ENCODE measurements around the gene FXYD7. TPM values are rescaled to one million over a fixed set of nuclear protein-coding genes. Genes with fewer than 3 reads are reported as not detected.

Gene FXYD7
- total and polyA plus RNA-seq, 9 of the 15 experiments (the other 6 are each of a cell fraction or from before 2014, with no cell fraction given), result 0.10 to 0.80 (median 0.31) TPM; not detected in 3

DNA sequence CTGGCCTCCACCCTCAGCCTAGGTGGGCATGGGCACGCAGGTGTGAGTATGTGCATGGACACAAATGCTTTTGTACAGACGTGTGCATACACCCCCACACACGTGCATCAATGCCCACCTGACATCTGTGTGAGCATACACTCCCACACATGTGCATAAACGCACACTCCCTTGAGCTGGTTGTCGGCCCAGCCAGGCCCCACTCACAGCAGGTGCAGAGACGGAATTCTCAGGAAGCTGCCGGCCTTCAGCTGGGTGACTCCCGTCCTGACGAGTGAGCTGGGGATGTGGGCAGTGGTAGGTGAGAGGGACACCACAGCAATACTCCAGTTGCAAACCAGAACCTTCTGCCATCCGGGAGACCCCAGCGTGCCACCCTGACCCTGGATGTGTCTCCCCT is 9.2 kb upstream of the FXYD7 start (continued):
- no peak for TF ChIP-seq CCAR2 (IDR thresholded peaks at IDR 0.05; ENCODE audit: low read depth, low read length)
- TF ChIP-seq, protein P1, sequence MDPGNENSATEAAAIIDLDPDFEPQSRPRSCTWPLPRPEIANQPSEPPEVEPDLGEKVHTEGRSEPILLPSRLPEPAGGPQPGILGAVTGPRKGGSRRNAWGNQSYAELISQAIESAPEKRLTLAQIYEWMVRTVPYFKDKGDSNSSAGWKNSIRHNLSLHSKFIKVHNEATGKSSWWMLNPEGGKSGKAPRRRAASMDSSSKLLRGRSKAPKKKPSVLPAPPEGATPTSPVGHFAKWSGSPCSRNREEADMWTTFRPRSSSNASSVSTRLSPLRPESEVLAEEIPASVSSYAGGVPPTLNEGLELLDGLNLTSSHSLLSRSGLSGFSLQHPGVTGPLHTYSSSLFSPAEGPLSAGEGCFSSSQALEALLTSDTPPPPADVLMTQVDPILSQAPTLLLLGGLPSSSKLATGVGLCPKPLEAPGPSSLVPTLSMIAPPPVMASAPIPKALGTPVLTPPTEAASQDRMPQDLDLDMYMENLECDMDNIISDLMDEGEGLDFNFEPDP (CRISPR knock-in tag; IDR thresholded peaks at IDR 0.05), result no peak

DNA sequence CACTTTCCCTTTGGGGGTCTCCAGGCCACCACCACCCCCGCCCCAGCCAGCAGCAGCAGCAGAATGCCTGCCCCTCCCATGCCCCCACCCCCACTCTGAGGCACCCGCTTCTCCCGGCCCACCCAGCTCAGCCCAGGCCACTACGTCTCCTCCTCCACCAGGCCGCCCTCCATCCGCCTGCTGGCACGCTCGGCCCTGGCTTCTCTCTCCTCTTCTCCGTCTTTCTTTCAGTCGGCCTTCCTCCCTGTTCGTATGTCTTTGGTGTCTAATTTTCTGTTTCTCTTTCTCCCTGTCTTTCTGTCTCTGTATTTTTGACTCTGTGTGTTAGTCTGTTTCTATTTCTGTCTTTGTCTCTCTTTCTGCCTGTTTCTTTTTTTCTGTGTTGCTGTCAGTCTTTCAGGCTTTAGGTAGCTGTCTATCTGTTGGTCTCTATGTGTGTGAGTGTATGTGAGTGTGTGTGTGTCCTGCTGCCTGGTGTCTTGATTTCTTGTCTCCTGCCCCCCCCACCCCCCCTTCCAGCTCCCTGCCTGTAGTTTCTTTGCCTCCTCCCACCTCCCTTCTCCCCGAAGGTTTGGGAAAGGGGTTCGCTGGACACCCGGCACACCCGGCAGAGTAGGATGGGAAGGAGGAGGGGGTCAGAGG is 8.3 kb upstream of the FXYD7 start, which contains the start of gene LGI4:
Gene LGI4, minus strand, starts transcription at position 459 of the 642 bp plus-strand sequence. Its CDS starts 379 bp downstream, at position 80.
- no peak within 1 kb of the TSS for H2AFZ ChIP-seq (ENCODE audit: low read depth, low read length)
- no peak for ATAC-seq
- peaks cover 2 to 28% of the 10 kb centered on the region in 2 experiments; a peak in 3 of 5 replicates for H3K27me3 ChIP-seq (ENCODE audit: control insufficient read depth in 2 of 2, insufficient read depth in 2 of 2, low read length in 2 of 2)
- no peaks in the 10 kb centered on the region for H3K9me1 ChIP-seq (ENCODE audit: control insufficient read depth, insufficient read depth, low read length)
- no peak within 1 kb of the TSS for H3K4me3 ChIP-seq
- FAIRE-seq, result no peak
- H4K20me1 ChIP-seq (replicated peaks; ENCODE audit: control insufficient read depth, insufficient read depth, low read length), result 0 out of 2 replicates have a peak, but pooled peaks cover 4% of the 10 kb centered on the region
- no peaks in the 10 kb centered on the region for H3K9me3 ChIP-seq (replicated peaks; ENCODE audit: control insufficient read depth, insufficient read depth, low read depth, low read length)
- in situ Hi-C loops (cut with MboI) (loop anchor here (10.0 kb wide), 1 partner anchor 300 kb away; no protein-coding TSS in a partner anchor), intact Hi-C loops (cut with micrococcal nuclease) (loop anchor here (1.0 to 5.0 kb wide), 3 partner anchors 67 to 296 kb away; no protein-coding TSS in a partner anchor)
- no peak for DNase-seq (ENCODE audit: extremely low read depth in 1 of 4, low spot score in 3 of 4)
- ChIA-PET POLR2A (interaction anchor here (0.7 to 1.5 kb wide), 2 partner anchors 17 to 362 kb away, joined by 3 read pairs; partner anchors contain the start of gene ZNF599), CTCF (ENCODE audit: low intra/inter-chr PET ratio) (interaction anchor here (1.6 to 2.4 kb wide), 5 partner anchors 20 to 162 kb away, joined by 4 to 13 read pairs (median 8); no protein-coding TSS in a partner anchor)
- no TSS peak for BruUV-seq (replicated peaks)
- H3K36me3 ChIP-seq (ENCODE audit: control insufficient read depth, insufficient read depth, low read length), result no peaks in the 10 kb centered on the region
- 22% methylated on average over 9 of the region's 15 CpGs for WGBS (ENCODE audit: insufficient coverage, low coverage, missing lambda C conversion rate)
- H3K4me1 ChIP-seq (replicated peaks in 1 of 2; ENCODE audit: control insufficient read depth in 2 of 2, insufficient read depth in 2 of 2, low read length in 2 of 2), result peaks cover 3 to 32% of the 10 kb centered on the region in 2 experiments; a peak in 3 of 5 replicates
- H3K4me2 ChIP-seq (ENCODE audit: insufficient read depth, low read length), result no peak within 1 kb of the TSS
- no peak within 1 kb of the TSS; a peak in 1 of 4 replicates for H3K9ac ChIP-seq (ENCODE audit: insufficient read depth in 1 of 2, low read depth in 2 of 2, low read length in 2 of 2)
- no peaks in the 10 kb centered on the region for H3K79me2 ChIP-seq (ENCODE audit: control insufficient read depth, insufficient read depth, low read length)
- no peak within 1 kb of the TSS for H3K27ac ChIP-seq (ENCODE audit: extremely low read depth, low read depth, low read length)
- TF ChIP-seq SMARCB1 (IDR thresholded peaks at IDR 0.05; ENCODE audit: insufficient read length, low read depth) (no peak), ZNF561 (CRISPR knock-in tag; conservative IDR thresholded peaks at IDR 0.05) (no peak), HDAC1 (IDR thresholded peaks at IDR 0.05) (0 out of 4 replicates have a peak, but pooled peaks of 1 of the 2 experiments have one; percentile 14), ETV5 (CRISPR knock-in tag; IDR thresholded peaks at IDR 0.05; ENCODE audit: low read depth) (no peak), MAFF (IDR thresholded peaks at IDR 0.05; ENCODE audit: low read length) (no peak), RFX1 (IDR thresholded peaks at IDR 0.05) (no peak), HOXB6 (CRISPR knock-in tag; IDR thresholded peaks at IDR 0.05; ENCODE audit: borderline replicate concordance) (no peak), MCM3 (IDR thresholded peaks at IDR 0.05) (0 out of 2 replicates have a peak, but pooled peaks have one; percentile 54)
- TF ChIP-seq, protein P2, sequence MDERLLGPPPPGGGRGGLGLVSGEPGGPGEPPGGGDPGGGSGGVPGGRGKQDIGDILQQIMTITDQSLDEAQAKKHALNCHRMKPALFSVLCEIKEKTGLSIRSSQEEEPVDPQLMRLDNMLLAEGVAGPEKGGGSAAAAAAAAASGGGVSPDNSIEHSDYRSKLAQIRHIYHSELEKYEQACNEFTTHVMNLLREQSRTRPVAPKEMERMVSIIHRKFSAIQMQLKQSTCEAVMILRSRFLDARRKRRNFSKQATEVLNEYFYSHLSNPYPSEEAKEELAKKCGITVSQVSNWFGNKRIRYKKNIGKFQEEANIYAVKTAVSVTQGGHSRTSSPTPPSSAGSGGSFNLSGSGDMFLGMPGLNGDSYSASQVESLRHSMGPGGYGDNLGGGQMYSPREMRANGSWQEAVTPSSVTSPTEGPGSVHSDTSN (CRISPR knock-in tag; IDR thresholded peaks at IDR 0.05; ENCODE audit: low read depth), result no peak
- TF ChIP-seq, protein P2 (tag; conservative IDR thresholded peaks at IDR 0.05; ENCODE audit: low read depth), result no peak
- TF ChIP-seq, protein P3, sequence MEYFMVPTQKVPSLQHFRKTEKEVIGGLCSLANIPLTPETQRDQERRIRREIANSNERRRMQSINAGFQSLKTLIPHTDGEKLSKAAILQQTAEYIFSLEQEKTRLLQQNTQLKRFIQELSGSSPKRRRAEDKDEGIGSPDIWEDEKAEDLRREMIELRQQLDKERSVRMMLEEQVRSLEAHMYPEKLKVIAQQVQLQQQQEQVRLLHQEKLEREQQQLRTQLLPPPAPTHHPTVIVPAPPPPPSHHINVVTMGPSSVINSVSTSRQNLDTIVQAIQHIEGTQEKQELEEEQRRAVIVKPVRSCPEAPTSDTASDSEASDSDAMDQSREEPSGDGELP (CRISPR knock-in tag; IDR thresholded peaks at IDR 0.05; ENCODE audit: borderline replicate concordance), result no peak
